ENCODE measurements around the gene FOXI1. TPM values are rescaled to one million over a fixed set of nuclear protein-coding genes. Genes with fewer than 3 reads are reported as not detected.

Gene FOXI1
- total RNA-seq, 6 donors from 2014 or later, result 0.30 TPM; not detected in 5

DNA sequence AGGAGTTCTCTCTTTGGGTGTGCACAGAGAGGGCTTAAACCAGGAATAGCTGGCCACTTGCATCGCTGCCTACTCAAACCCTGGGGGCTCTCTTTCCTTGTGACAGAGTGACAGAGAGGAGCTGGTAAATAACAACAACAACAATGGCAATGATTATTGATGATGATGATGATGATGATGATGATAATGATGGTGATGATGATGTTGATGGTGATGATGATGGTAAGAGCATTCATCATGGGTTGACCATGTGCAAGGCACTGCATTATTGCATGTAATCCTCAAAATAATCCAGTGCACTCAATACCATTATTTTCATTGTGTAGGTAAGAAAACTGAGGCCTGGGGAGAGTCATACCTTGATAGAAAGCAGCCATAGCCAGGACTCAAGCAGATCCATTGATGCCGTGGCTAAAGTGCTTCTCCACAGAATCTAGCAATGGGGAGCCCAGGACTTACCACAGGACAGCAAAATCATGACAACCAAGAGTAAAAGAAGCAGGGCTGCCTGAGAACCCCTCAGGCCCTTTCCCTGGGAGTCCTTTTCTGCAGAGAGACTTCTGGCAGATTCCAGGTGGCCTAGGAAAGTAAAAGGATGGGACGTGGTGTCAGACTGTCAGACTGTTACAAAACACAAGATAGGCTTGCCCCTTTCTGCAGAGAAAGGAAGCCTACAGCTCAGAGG lies 4.8 kb downstream of the FOXI1 start:
- Histone ChIP-seq H3K4me3 (no peak overlapping the region), H3K27me3 (no peaks in the 10 kb centered on the region), H3K9me3 (no peaks in the 10 kb centered on the region), H3K36me3 (no peaks in the 10 kb centered on the region), H3K27ac (no peak overlapping the region), H3K4me1 (no peaks in the 10 kb centered on the region)
- ATAC-seq (ENCODE audit: low FRiP score in 2 of 2) (no peak), DNase-seq (no peak)
- TF ChIP-seq CTCF (IDR thresholded peaks at IDR 0.05), result no peak
- TF ChIP-seq POLR2A (IDR thresholded peaks at IDR 0.05), result no peak
- no peak for TF ChIP-seq EP300 (IDR thresholded peaks at IDR 0.05)
- TF ChIP-seq POLR2AphosphoS5 (IDR thresholded peaks at IDR 0.05), result no peak
- WGBS, 2 donors, result 72 to 74% methylated on average over 3 of the region's 3 CpGs

GRCh38 chr5:170111088-170111785 lies 5.5 kb downstream of the FOXI1 start:
- Histone ChIP-seq H3K4me1 (no peaks in the 10 kb centered on the region), H3K27ac (no peak overlapping the region), H3K9me3 (no peaks in the 10 kb centered on the region), H3K27me3 (no peaks in the 10 kb centered on the region), H3K36me3 (no peaks in the 10 kb centered on the region), H3K4me3 (no peak overlapping the region)
- 62 to 74% methylated on average over 7 of the region's 8 CpGs for WGBS, 2 donors
- no peak for TF ChIP-seq POLR2A (IDR thresholded peaks at IDR 0.05)
- TF ChIP-seq CTCF (IDR thresholded peaks at IDR 0.05), result no peak
- TF ChIP-seq POLR2AphosphoS5 (IDR thresholded peaks at IDR 0.05), result no peak
- no peak for TF ChIP-seq EP300 (IDR thresholded peaks at IDR 0.05)
- no peak for ATAC-seq (ENCODE audit: low FRiP score in 2 of 2)
- DNase-seq, result no peak

- ATAC-seq (ENCODE audit: low FRiP score in 2 of 2) (no peak), DNase-seq (no peak)
- Histone ChIP-seq H3K36me3 (no peaks in the 10 kb centered on the region), H3K9me3 (no peaks in the 10 kb centered on the region), H3K4me1 (no peaks in the 10 kb centered on the region), H3K27ac (no peak overlapping the region), H3K27me3 (no peaks in the 10 kb centered on the region), H3K4me3 (no peak overlapping the region)
- WGBS, 2 donors, result 69 to 86% methylated on average over 4 to 6 of the region's 6 CpGs
- TF ChIP-seq POLR2A (IDR thresholded peaks at IDR 0.05) (no peak), EP300 (IDR thresholded peaks at IDR 0.05) (no peak), CTCF (IDR thresholded peaks at IDR 0.05) (no peak), POLR2AphosphoS5 (IDR thresholded peaks at IDR 0.05) (no peak)
These were observed 7.3 kb downstream of the FOXI1 start for GRCh38 chr5:170112876-170113521.

GRCh38 chr5:170113522-170113900 lies 7.8 kb downstream of the FOXI1 start:
- H3K4me1 ChIP-seq, result no peaks in the 10 kb centered on the region
- no peak for DNase-seq
- 63 to 76% methylated on average over 3 of the region's 3 CpGs for WGBS, 2 donors
- H3K27me3 ChIP-seq, result no peaks in the 10 kb centered on the region
- H3K9me3 ChIP-seq, result no peaks in the 10 kb centered on the region
- no peak for TF ChIP-seq CTCF (IDR thresholded peaks at IDR 0.05)
- no peak for TF ChIP-seq EP300 (IDR thresholded peaks at IDR 0.05)
- no peak for TF ChIP-seq POLR2AphosphoS5 (IDR thresholded peaks at IDR 0.05)
- TF ChIP-seq POLR2A (IDR thresholded peaks at IDR 0.05), result no peak
- H3K36me3 ChIP-seq, result no peaks in the 10 kb centered on the region
- no peak overlapping the region for H3K4me3 ChIP-seq
- H3K27ac ChIP-seq, result no peak overlapping the region
- ATAC-seq (ENCODE audit: low FRiP score in 2 of 2), result no peak
